ENCODE data around the gene PODN.

- TF ChIP-seq, protein P1, sequence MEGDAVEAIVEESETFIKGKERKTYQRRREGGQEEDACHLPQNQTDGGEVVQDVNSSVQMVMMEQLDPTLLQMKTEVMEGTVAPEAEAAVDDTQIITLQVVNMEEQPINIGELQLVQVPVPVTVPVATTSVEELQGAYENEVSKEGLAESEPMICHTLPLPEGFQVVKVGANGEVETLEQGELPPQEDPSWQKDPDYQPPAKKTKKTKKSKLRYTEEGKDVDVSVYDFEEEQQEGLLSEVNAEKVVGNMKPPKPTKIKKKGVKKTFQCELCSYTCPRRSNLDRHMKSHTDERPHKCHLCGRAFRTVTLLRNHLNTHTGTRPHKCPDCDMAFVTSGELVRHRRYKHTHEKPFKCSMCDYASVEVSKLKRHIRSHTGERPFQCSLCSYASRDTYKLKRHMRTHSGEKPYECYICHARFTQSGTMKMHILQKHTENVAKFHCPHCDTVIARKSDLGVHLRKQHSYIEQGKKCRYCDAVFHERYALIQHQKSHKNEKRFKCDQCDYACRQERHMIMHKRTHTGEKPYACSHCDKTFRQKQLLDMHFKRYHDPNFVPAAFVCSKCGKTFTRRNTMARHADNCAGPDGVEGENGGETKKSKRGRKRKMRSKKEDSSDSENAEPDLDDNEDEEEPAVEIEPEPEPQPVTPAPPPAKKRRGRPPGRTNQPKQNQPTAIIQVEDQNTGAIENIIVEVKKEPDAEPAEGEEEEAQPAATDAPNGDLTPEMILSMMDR (conservative IDR thresholded peaks at IDR 0.05): no peak
- no peak for TF ChIP-seq ZFX (IDR thresholded peaks at IDR 0.05)
Observed at GRCh38 chr1:53069663-53070327, 7.8 kb downstream of the PODN start.
